Measurements from ENCODE around the gene CAPN12. TPM values are rescaled to one million over a fixed set of nuclear protein-coding genes. Genes with fewer than 3 reads are reported as not detected.

Gene CAPN12
- total RNA-seq, 1 donor from 2014 or later = 18.2 TPM

GRCh38 chr19:38696729-38697055, 47.6 kb downstream of the CAPN12 start:
- Histone ChIP-seq H3K4me1 (peaks cover 100% of the 10 kb centered on the region), H3K9me3 (no peaks in the 10 kb centered on the region), H3K27ac (peak overlapping the region; percentile 28), H3K36me3 (peaks cover 47% of the 10 kb centered on the region), H3K4me3 (no peak overlapping the region), H3K27me3 (ENCODE audit: low read depth) (no peaks in the 10 kb centered on the region)
- DNase-seq = no peak
- TF ChIP-seq CTCF (IDR thresholded peaks at IDR 0.05) = no peak
- intact Hi-C loops (cut with DNase I) = no loop called here
- no peak for ATAC-seq

DNA sequence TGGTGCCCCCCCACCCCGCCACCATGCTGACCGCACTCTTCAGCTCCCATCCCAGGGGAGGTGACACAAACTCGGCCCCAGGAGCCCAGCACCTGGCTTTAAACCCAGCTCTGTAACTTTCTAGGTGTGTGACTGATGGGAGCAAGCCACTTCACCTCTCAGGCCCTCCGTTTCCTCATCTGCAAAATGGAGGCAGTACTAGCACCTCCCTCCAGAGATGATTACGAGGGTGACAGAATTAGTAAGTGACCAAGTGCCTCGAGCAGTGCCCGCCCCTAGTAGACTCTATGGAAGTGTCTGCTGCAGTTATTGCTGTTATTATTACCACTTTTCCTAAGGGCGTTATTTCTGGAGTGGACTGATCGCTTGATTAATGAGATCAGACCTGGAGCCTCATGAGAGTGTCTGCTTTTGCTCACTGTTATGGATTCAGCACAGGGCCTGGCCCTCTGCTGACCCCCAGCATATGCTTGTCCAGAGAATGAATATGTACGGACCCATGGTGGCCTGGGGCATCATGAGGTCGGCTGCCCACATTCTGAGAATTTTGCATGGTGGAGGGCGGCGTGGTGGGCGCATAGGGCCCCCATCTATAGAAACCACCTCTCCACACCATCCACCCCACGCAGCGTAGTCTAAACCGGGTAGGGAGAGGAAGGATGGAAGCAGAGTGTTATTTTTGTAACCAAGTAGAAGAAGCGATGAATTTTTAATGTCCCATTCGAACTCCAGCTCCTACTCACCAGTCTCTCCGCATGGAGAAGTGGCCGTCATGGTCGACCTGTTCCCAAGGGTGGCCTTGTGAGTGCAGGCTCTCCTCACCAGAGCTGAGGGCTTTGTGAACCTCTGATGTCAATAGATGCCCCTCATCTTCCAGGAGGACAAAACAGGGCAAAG, 48.2 kb downstream of the CAPN12 start:
- Histone ChIP-seq H3K9me3 (no peaks in the 10 kb centered on the region), H3K27ac (peak overlapping the region; percentile 79), H3K4me1 (peaks cover 100% of the 10 kb centered on the region), H3K27me3 (ENCODE audit: low read depth) (no peaks in the 10 kb centered on the region), H3K4me3 (no peak overlapping the region), H3K36me3 (peaks cover 41% of the 10 kb centered on the region)
- ATAC-seq (no peak), DNase-seq (no peak)
- intact Hi-C loops (cut with DNase I) = no loop called here
- no peak for TF ChIP-seq CTCF (IDR thresholded peaks at IDR 0.05)

DNA sequence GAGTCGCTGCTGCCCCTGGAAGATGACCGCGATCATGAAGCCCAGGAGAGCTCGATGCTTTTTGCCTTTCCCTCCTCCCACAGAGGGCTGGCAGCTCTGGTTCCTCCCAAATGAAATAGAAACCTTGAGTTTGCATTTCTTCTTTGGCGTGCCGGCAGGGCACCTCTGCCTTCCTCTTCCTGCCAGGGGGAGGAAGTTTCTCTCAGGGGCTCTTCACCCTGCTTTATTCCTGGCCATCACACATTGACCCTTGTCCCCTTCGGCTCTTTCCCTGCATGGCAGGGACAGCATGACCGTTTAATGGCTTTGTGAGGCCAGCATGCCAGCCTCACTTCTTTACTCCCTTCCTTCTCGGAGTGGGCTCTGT, 49.0 kb downstream of the CAPN12 start:
- TF ChIP-seq CTCF (IDR thresholded peaks at IDR 0.05) = no peak
- Histone ChIP-seq H3K4me3 (peak overlapping the region; percentile 22), H3K4me1 (peaks cover 100% of the 10 kb centered on the region), H3K9me3 (no peaks in the 10 kb centered on the region), H3K27me3 (ENCODE audit: low read depth) (no peaks in the 10 kb centered on the region), H3K36me3 (peaks cover 33% of the 10 kb centered on the region), H3K27ac (peak overlapping the region; percentile 79)
- DNase-seq = no peak
- intact Hi-C loops (cut with DNase I) = no loop called here
- no peak for ATAC-seq

GRCh38 chr19:38693380-38694223, 50.7 kb downstream of the CAPN12 start:
- H3K9me3 ChIP-seq = no peaks in the 10 kb centered on the region
- ATAC-seq (peak; percentile 35 to 60), DNase-seq (no peak)
- H3K27me3 ChIP-seq (ENCODE audit: low read depth) = no peaks in the 10 kb centered on the region
- H3K4me3 ChIP-seq = no peak overlapping the region
- intact Hi-C loops (cut with DNase I) = no loop called here
- peaks cover 99% of the 10 kb centered on the region for H3K4me1 ChIP-seq
- no peak for TF ChIP-seq CTCF (IDR thresholded peaks at IDR 0.05)
- peaks cover 30% of the 10 kb centered on the region for H3K36me3 ChIP-seq
- H3K27ac ChIP-seq = peak overlapping the region; percentile 79

- peak overlapping the region; percentile 79 for H3K27ac ChIP-seq
- H3K9me3 ChIP-seq = no peaks in the 10 kb centered on the region
- DNase-seq = no peak
- ATAC-seq = no peak
- H3K27me3 ChIP-seq (ENCODE audit: low read depth) = no peaks in the 10 kb centered on the region
- intact Hi-C loops (cut with DNase I) = no loop called here
- no peak for TF ChIP-seq CTCF (IDR thresholded peaks at IDR 0.05)
- peaks cover 29% of the 10 kb centered on the region for H3K36me3 ChIP-seq
- no peak overlapping the region for H3K4me3 ChIP-seq
- peaks cover 99% of the 10 kb centered on the region for H3K4me1 ChIP-seq
Observed at GRCh38 chr19:38692458-38693379, 51.6 kb downstream of the CAPN12 start.

Data from lower lobe of right lung (tissue), 2 donors.